Stimulated activated CD4-positive, alpha-beta T cell treated with anti-CD3 and anti-CD28 coated beads, Interleukin-1b, Interleukin-23, amount 100 ng/mL, for 24 hours (primary cell): ENCODE data around the gene PAX8.

ENCODE experiments used
- DNase-seq, 4 experiments: peaks; one replicate each; pipeline ENCODE4 v3.0.0-alpha.2; 2020; ENCODE audit warnings: low read depth in 4 of 4, low spot score in 1 of 4

Gene PAX8

DNA sequence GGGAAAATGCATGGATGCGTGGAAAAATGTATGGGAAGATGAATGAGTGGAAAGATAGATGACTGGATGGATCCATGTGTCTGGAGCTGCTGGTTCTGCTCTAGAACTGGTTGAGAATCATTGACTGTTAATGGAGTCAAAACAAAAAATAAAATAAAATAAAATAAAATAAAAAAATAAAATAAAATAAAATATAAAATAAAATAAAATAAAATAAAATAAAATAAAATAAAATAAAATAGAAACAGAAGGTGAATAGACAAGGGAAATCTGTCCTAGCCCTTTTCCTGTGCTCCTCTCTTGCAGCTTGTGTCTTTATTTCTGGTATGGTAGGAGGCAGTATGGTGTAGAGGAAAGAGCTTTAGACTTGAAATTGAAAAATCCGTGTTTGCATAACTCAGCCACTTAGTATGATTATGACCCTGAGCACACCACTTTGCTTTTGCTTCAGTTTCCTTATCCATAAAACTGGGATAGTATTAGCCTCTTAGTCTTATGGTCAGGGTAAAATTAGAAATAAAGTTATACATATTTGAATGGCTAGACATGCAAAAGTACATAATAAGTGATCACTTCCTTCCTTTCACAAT, 54.0 kb downstream of the PAX8 start:
- no peak for DNase-seq

DNA sequence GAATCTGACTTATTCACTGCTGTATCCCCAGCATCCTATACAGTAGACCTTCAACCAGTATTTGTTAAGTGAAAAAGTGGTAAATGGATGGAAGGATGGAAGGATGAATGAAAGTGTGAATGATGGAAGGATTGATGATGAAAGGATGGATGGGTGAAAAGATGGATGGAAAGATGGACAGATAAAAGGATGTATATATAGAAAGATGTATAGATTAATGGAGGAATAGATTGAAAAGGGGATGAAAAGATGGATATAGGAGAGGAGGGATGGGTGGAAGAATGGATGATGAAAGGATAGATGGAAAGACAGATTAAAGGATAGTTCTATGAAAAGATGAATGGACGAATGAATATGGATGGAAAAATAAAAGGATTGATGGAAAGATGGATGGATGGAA, 54.9 kb downstream of the PAX8 start:
- DNase-seq, result no peak

DNA sequence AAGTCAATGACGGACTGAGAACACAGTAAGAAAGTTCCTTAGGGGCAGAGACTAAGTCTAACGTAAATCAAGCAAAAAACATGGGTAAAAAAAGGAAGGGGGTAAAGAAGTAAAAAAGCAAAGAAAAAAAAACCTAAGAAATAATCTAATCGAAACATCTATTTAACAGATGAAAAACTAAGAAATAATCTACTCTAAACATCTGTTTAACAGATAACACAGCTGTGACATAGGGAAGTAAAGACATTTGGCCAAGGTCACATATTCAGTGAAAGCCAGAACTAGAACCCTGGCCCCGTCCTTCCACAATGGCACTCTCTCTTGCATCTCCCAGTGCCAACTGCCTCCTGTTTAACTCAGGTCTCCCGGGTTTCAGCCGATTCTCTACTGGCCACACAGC, 56.9 kb downstream of the PAX8 start:
- no peak for DNase-seq

DNA sequence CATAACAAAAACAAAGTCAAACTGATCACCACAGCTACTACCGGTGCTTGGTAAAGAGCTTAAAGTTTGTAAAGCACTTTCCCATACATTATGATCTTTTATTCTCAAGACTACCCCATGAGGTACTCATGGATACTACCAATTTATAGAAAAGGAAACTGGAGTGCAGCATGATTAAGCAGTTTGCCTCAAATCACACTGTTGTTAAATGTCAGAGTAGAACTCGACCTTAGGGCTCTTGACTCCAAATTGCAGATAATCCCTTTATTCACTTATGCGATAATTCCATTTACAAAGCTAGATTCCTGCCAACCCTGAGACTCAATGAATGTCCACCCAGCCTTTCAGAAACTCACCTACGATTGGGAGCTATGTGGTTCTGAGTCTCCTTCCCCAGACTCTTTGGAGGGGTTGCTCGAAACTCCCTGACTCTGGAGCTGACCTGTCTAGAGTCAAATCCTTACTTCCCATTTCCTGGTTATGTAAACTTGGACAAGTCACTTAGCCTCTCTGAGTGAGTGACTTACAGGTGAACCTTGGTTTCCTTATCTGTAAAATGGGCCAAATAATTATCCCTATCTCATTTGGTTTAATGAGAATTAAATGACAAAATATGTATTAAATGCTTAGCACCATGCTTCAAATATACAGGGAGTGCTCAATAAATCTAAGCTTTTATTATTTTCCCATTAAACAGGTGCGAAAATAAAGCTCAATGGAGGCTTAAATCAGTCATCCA, 57.6 kb downstream of the PAX8 start:
- DNase-seq, result no peak

DNA sequence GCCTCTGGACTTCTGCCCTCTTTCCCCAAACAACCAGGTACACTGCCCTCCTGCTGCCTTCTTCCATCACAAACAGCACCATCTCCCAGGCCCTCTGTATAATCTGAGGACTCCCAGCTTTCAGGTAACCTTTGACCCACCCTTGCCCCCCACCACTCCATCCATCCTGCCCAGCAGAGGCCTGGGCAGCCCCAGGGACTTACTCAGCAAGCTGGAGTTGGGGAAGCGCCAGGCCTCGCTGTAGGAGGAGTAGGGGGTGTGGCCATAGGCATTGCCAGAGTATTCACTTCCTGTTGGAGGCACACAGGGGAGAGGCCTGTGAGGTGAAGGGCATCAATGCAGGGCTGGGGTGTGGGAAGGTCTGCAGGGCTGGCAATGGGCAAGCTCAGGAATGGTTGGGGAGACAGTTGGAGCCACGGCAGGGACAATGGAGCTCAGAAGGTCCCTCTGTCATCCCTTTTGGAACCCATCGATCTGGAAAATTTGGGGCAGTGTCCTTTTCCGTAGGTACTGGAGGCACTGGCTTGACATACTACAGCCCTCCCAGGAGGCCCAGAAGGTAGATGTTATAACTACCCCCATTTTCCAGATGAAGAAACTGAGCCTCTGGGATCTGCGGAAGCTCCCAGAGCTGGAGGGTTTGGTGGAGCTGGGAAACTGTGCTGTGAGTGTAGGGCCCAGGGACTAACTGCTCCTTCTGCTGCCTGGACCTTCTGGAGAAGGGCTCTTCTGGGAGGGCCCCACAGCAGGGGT, 58.7 kb downstream of the PAX8 start:
- DNase-seq, result no peak

DNA sequence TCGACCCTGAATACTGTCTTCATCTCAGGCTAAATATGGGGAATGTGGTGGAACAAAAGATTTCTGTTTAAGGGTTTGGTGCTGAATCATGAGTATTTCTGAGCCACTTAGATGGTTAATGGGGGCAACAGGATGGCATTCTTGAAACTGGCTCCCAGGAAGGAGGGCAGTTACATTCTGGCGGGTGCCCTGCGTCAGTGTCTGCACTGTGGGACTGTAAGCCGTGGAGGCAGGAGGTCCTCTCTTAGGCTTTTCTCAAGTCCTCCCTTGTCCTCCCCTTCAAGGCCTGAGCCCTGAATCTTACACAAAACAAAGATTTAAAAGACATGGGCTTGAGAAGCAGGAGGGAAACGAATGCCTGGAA, 59.2 kb downstream of the PAX8 start:
- DNase-seq, result no peak

DNA sequence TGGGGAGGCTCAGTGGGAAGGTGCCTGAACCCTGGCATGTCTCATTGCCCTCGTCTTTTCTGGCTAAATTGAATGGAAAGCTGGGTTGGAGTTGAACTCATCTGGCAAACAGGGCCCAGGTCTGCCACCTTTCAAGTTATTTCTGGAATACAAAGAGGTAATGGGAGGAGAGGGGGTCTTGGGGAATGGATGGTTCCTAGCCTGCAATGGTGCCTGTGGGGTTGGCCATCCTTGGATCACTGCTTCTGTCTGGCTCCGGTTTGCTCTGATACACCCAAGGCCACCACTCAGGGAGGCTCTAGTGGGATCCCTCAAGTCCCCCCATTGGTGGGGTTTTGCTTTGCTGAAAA, 59.7 kb downstream of the PAX8 start:
- DNase-seq, result no peak

DNA sequence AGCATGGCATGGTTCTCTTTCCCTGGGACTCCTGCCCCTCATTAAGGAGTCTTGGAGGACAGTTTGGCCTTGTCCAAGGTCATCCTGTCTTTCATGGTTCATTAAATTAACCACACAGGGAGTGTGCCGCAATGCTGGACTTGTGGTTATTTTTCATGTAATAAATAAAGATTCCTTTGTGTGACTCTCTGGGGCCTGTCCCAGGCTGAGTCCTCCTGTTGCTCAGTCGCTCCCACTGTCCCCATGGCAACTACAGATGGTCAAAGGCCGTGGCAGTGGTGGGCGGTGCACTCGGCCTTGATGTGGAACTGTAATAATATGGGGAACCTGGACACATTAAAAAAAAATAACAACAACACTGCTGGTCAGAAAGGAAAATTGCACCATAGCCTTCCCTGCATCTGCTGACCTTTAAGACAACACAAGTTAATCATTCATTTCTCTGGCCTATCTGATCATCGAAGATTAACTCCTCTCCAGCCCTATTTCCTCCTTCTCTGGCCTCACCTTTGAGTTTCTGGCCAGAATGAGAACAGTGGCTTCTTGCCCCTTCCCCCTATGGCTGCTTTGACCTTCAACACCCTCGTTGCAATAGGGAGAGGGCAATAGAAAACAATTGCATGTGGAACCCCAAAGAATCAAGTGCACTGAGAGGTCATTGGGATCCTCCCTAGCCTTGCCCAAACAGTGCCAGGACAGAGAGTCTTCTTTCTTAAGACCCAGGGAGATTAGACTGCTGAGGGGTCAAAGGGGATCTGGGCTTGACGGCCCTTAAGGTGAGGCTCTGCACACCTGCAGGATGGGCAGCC, 60.2 kb downstream of the PAX8 start:
- DNase-seq, result no peak

DNA sequence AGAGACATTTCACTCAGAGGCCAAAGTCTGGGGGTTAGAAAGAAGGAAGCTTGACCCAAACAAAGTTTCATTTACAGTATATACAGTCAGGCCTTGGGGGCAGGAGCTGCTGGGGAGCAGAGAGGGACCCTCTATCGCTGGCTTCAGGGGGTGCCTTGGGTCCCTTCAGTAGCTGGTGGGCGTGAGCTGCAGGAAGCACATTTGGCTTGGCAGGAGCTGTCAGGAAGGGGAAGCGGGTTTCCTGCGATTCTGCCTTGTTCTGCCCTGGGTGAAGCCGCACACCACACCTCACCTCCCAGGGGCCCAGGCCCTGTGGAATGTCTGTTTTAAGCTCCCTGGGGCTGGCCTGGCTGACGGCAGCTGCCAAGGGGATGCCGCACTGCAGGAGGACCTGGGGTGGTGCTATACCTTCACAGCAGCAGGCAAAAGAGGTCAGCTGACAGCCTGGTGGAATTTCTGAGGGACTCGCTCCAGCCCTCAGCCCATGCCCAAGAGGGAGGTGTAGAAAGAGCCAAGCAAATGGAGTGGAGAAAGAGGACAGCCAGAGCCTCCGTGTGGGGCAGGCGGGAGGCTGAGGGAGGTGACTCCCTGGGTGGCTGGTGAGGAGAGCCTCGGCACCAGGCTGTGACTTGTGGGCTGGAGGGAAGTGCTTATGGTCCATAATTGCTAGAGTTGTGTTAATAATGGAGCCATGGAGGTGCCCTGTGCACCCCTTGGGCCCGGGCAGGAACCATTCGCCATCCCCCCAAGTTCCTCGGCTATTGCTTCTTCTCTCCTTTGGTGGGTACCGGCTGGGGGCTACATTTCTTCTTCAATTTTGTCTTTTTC, 61.1 kb downstream of the PAX8 start:
- DNase-seq, result no peak

DNA sequence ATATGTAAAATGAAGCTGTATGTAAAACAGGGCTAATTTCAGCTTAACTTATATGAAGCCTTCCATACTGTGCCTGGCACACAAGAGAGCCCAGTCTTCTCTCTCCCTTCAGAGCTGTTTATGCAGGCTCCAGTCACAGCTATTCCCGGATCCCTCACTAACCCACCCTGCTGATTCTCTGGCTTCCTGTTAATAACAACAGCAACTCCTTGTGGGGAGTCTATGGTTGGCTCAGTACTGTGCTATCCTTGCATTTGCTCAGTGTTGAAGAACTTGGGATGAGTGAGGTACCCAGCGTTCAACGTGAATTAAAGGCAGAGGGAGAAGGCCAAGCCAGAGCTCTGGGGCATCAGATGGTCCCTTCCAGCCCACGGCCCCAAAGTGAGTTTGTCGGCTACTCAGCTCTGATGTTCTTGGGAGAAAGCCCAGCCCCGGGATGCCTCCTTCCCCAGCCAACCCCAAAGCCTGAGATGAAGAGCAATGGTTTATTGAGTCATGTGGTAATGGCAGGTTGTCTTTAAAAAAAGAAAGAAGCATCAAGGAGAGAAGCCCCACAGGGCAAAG, 61.7 kb downstream of the PAX8 start:
- DNase-seq, result no peak

DNA sequence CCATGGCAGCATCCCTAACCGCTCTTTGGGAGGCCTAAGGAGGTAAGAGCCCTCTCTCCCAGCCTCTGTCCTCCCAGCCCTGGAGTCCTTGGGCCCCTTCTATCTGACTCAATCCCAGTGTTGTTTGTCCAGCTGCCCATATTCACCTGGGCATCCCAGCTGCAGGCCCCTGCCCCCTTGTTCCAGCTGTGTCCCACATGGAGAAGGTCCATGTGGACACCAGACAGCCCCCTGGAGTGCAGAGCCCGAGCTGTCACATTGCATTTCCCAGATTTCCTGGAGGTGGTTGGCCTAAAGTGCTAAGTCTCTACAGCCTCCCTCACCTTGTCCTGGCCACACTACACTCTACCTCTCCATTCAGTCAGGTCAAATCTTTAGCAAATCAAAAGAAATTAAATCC, 62.4 kb downstream of the PAX8 start:
- no peak for DNase-seq

DNA sequence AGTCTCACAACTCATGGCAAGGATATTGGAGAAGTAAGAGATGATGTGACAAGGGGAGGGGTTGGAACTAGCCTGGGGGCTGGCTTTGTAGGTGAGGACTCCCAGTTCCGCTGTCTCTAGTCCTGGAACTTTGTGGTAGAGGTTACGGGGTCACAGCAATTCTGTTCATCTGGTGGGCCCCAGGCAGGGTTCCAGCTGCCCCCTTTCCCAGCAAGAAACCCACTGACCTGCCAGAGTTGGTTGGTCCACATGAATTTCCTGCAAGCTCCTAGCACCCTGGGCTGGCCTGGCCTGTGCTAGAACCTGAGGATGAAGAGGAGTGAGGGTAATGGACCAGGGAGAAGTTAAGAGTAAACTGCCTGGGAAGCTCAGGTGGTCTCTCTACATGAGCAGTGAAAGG, 63.7 kb downstream of the PAX8 start:
- DNase-seq, result no peak

DNA sequence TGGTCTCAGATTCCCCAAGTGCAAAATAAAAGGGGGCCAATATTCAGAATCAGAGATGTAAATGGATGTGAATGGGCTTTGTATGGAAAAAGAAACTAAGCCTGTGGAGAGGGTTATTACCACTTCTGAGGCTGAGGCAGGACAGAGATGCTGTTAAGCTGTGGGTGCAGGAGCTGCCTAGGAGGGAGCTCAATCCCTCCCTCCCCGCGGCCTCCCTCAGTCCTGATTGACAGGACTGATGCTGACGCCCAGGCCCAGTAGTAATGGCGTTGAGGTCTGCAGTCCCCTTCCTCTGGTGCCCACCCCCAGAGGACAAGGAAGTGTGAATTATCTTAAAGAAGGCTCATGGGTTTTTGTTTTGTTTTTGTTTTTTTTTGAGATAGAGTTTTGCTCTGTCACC, 64.6 kb downstream of the PAX8 start:
- DNase-seq, result no peak

DNA sequence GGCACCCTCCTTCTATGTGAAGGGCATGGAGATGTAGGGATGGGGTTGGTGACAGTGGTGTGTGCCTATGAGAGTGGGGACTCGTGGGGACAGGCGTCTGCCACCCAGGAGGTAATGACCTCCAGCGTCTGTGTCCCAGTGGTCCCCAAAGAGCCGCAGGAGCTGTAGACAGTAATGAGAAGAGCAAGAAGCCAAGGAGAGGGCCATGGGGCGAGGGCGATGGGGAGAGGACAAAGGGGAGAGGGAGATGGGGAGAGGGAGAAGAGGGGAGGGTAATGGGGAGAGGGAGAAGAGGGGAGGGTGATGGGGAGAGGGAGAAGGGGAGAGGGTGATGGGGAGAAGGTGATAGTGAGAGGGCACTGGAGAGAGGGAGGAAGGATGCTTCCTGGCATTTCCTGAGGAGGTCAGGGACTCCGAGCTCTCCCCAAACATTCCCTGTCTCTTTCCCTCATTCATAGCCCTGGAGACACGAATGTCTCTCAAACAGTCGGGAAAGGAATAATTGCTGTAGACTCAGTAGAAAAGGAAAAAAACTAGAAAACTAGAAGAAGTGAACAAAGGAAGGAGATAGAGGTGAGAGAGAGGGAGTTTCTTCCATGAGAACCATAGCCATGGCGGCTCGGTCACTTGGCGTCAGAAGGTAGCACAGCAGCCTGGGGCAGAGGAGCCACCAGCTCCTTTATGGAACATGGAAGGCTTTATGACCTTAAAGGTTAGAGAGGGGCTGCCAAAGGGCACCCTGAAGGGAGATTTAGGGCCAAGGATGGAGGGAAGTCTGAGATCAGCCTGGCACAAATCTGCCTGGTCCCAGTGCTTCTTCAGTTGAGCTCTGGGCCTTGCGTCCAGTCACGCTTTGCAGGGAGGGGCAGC, 65.4 kb downstream of the PAX8 start:
- no peak for DNase-seq

DNA sequence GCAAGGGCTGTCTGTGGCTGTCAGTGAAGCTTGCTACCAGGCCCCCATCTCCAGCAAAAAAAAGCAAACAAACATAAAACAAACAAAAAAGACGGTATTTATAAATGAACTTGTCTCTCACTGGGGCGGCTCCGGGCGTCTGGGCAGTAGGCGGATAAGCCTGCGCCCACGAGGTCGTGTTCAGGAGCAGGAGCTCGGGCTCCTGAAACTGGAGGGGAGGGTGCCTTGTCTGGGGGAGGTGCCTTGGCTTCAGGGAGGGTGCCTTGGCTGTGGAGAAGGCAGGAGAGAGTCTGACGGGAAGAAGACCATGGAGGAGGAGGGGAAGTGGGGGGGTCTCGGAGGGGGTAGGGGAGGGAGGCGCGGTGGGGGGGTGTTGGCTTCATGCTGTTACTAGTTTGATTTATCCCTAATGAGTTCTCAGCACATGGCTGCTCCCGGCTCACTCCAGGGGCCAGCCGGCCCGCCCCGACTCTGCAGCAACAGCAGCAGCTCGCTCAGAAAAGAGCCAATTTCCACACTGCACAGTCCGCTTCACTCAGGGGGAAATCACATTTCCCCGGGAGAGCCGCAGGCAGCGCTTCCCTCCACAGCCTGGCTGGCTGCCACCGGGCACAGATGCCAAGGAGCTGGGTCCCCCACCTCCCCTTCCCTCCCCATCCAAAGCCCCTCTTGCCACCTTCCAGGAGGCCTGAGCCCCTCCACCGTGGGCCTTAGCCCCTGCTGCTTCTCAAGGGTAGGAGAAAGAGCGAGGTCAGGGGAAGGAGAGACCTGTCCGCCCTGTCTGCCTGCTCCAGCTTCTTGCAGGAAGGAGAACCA, 66.3 kb downstream of the PAX8 start:
- DNase-seq, result no peak

DNA sequence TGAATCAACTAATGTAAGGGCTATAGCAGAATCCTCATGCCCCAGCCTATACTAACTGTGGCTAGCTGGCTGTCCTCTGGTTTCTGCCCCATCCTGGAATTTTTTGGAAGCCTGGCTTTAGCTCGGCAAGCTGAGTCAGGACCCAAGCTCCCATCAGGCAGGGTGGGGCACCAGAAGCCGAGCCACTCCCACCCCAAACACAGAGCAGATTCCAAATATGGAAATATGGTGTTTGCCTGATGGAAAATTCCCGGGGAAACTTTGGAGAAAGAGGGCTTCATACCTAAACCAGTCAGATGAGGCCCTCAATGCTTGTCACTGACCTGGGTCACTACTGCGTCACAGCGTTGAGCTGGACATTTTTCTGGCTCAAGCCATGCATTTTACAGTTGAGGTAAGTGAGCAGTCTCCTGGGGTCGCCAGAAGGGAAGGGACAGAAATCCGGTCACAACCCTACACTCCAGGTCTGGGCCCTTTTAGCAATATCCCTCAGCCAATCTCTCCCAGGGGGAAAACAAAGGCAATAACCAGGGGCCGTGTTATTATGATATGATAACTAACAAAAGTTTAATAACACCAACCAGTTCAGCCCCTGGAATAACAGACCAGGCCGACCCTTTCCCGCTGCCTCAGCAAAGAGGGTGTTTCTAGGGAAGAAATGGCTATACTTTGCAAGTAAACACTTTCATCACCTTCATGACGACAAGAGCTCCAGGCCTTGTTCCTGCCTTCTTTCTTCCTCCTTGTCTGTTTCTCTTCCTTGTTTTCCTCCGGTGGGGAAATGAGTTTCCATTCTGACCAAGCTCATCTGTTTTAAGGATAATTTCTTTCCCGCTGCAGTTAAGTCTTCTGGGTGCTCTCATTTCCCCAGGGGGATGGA, 67.3 kb downstream of the PAX8 start:
- DNase-seq, result no peak

DNA sequence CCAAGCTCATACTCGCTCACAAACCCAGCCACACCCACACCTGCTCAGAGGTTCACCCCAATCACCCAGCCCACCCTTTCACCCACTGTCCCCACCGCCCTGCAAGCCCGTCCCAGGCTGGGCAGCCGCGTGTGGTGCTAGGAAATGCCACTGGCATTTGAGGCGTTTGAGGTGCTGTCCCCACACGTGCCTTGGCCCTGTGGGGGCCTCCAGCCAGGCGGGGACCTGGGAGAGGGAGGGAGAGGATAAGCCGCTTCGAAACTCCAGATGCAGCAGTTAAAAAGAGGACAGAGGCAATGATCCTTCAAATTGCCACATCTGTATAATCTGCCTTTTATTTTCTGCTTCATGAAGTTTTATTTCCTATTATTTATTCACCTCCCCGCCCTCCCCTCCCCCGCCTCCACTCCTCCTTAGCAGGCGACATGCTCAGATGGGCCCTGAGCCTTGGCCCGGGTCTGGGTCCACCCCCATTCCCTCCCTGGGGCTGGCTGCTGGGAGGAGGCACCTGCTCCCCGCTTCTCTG, 69.0 kb downstream of the PAX8 start:
- no peak for DNase-seq
